Chondrocyte (in vitro differentiated cells): ENCODE measurements around the gene FAXC. TPM values are rescaled to one million over a fixed set of nuclear protein-coding genes. Genes with fewer than 3 reads are reported as not detected.

ENCODE experiments used
- DNase-seq: peaks from one replicate; pipeline ENCODE4 v3.0.0; 2021; ENCODE audit warnings: mixed read lengths, low spot score
- H3K27ac Mint-ChIP-seq: one replicate; pipeline ENCODE4 v1.8.0; 2021; ENCODE audit warnings: mild to moderate bottlenecking, moderate library complexity, mixed read lengths; ENCODE audit not compliant: unreplicated experiment
- H3K27me3 Mint-ChIP-seq: 2 replicates; pipeline ENCODE4 v1.8.0; 2021; ENCODE audit warnings: low read depth, mixed read lengths
- H3K36me3 Mint-ChIP-seq: 2 replicates; pipeline ENCODE4 v1.8.0; 2021; ENCODE audit warnings: low read depth, mixed read lengths
- H3K4me1 Mint-ChIP-seq: 2 replicates; pipeline ENCODE4 v1.8.0; 2021; ENCODE audit warnings: low read depth, mild to moderate bottlenecking, mixed read lengths
- H3K4me3 Mint-ChIP-seq: one replicate; pipeline ENCODE4 v1.8.0; 2021; ENCODE audit warnings: mild to moderate bottlenecking, moderate library complexity, mixed read lengths; ENCODE audit not compliant: unreplicated experiment
- H3K9me3 Mint-ChIP-seq: 2 replicates; pipeline ENCODE4 v1.8.0; 2021; ENCODE audit warnings: low read depth, mixed read lengths
- total RNA-seq: library from RNA; stranded (reverse); gene quantifications from 3 replicates; pipeline ENCODE4 v1.2.1, GENCODE V29; 2021
- TF ChIP-seq, protein P1 (sequence below): fragments of 200-600 bp; sonication (generic); IDR thresholded peaks from 2 replicates; pipeline ENCODE4 v1.5.0; 2021; ENCODE audit warnings: antibody characterized with exemption, mild to moderate bottlenecking, moderate library complexity

Gene FAXC
- total RNA-seq, 1 donor from 2014 or later = 8.0 TPM

DNA sequence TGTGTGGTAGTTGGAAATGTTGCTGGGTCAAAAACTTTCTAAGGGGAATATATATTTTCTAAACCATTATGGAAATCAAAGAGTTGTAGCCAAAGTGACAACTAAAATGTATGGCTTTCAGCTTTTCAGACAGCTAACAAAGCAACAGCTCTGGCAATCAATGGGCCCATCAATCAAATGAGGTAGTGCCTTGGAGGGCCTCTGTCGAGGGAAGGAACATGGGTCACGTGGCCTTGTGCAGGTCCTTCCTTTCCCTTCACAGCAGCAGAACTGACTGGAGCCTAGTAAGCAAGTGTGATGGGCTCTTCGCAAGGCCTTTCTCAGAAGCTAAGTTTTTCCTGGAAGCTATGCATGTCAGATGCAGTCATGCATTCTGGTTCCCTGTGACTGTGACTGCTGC lies 17.9 kb downstream of the FAXC start:
- TF ChIP-seq, protein P1, sequence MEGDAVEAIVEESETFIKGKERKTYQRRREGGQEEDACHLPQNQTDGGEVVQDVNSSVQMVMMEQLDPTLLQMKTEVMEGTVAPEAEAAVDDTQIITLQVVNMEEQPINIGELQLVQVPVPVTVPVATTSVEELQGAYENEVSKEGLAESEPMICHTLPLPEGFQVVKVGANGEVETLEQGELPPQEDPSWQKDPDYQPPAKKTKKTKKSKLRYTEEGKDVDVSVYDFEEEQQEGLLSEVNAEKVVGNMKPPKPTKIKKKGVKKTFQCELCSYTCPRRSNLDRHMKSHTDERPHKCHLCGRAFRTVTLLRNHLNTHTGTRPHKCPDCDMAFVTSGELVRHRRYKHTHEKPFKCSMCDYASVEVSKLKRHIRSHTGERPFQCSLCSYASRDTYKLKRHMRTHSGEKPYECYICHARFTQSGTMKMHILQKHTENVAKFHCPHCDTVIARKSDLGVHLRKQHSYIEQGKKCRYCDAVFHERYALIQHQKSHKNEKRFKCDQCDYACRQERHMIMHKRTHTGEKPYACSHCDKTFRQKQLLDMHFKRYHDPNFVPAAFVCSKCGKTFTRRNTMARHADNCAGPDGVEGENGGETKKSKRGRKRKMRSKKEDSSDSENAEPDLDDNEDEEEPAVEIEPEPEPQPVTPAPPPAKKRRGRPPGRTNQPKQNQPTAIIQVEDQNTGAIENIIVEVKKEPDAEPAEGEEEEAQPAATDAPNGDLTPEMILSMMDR = no peak
- no peaks in the 10 kb centered on the region for H3K27me3 Mint-ChIP-seq
- no peak for DNase-seq
- no peak overlapping the region for H3K4me3 Mint-ChIP-seq
- H3K27ac Mint-ChIP-seq = no peak overlapping the region
- no peaks in the 10 kb centered on the region for H3K9me3 Mint-ChIP-seq
- no peaks in the 10 kb centered on the region for H3K36me3 Mint-ChIP-seq
- H3K4me1 Mint-ChIP-seq = peaks cover 3% of the 10 kb centered on the region

DNA sequence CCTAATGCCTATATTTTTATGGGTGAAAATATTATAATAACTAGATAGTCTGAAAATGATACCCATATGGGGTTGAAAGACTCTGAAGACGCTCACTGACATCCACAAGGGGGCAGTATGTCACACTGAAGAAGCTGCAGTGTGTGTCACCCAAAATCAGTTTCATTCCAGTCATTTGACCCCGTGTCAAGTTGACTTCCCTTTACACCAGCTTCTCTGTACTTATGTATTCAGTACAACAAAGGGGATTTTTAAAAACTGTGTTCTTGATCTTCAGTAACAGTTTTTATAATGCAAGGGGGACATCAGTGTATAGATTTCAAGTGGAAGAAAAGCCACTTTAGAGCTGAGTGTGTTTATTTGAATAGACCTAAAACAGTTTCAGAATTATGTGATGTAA lies 19.3 kb downstream of the FAXC start:
- DNase-seq = no peak
- H3K9me3 Mint-ChIP-seq = no peaks in the 10 kb centered on the region
- peaks cover 3% of the 10 kb centered on the region for H3K4me1 Mint-ChIP-seq

DNA sequence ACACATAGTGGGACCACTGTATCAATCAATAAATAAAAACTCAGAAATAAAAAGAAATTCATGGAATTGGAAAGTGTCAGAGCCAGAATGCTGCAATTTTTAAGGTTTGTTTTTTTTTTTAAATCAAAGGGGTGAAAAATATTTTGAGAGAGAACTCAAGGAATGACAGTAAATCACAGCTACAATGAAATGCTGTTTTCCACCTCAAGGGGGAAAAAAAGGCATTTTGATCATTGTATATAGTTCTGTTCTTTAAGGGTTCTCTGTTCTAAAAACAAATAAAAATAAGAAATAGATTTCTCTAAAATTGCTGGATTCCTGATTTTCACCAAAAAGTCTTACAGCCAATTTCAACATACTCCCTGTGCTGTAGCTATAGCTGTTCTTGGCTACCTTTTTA lies 24.5 kb downstream of the FAXC start:
- H3K36me3 Mint-ChIP-seq = peaks cover 7% of the 10 kb centered on the region
- no peaks in the 10 kb centered on the region for H3K9me3 Mint-ChIP-seq
- H3K4me3 Mint-ChIP-seq = no peak overlapping the region
- no peak overlapping the region for H3K27ac Mint-ChIP-seq
- no peak for DNase-seq
- TF ChIP-seq, protein P1 = peak; percentile 22
- no peaks in the 10 kb centered on the region for H3K4me1 Mint-ChIP-seq
- H3K27me3 Mint-ChIP-seq = no peaks in the 10 kb centered on the region

More for the DNA sequence above, 19.3 kb downstream of the FAXC start:
- Mint-ChIP-seq H3K27ac (peak overlapping the region; percentile 25), H3K36me3 (no peaks in the 10 kb centered on the region), H3K4me3 (no peak overlapping the region), H3K27me3 (no peaks in the 10 kb centered on the region)
- TF ChIP-seq, protein P1 = peak; percentile 90

DNA sequence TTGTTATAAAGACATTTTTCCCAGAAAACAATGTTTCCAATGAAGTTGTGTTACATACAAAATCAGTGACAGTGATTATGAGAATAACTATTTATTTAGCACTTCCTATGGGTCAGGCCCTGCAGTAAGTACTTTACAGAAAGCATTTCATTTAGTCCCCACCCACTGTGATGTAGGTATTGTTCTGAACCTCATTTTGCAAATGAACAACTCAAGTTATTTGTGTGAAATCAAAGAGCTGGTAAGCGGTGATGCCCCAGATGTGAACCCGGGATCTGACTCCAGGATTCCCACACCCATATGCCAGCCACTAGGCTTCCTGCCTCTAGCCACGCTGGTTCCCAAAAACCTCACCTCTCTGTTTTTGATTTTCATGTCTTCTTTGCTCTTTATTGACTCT lies 30.9 kb downstream of the FAXC start:
- Mint-ChIP-seq H3K27ac (no peak overlapping the region), H3K36me3 (peaks cover 7% of the 10 kb centered on the region)

DNA sequence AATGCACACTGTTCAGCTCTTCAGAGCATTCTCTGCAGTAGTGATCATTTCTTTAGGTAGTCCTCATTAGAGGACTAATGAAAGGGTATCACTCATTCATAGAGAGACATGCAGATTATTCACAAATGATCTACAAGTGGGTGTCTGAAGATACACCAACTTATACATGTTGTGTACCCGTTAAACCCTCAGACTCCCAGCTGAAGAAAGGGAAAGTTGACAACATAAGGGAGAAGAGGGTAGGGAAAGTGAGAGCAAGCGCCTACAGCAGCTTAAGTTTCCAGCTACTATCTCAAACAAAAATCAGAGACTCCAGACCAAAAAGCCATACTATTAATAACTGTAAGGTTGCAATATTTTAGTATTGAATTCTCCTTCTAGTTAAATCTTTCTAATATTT lies 37.1 kb downstream of the FAXC start:
- no peaks in the 10 kb centered on the region for H3K27me3 Mint-ChIP-seq
- no peaks in the 10 kb centered on the region for H3K9me3 Mint-ChIP-seq
- TF ChIP-seq, protein P1 = no peak

More for the DNA sequence above, 30.9 kb downstream of the FAXC start:
- TF ChIP-seq, protein P1 = no peak
- Mint-ChIP-seq H3K9me3 (no peaks in the 10 kb centered on the region), H3K27me3 (no peaks in the 10 kb centered on the region), H3K4me3 (no peak overlapping the region), H3K4me1 (peaks cover 8% of the 10 kb centered on the region)
- DNase-seq = no peak

More for the DNA sequence above, 37.1 kb downstream of the FAXC start:
- peaks cover 8% of the 10 kb centered on the region for H3K4me1 Mint-ChIP-seq
- H3K36me3 Mint-ChIP-seq = peaks cover 2% of the 10 kb centered on the region
- no peak overlapping the region for H3K27ac Mint-ChIP-seq
- DNase-seq = no peak
- no peak overlapping the region for H3K4me3 Mint-ChIP-seq
